Activated naive CD8-positive, alpha-beta T cell treated with anti-CD3 and anti-CD28 coated beads, Interleukin-2, amount 50 U/mL, for 24 hours (primary cell): ENCODE results near the gene ZNF33B.

Source experiments
- ATAC-seq: fragments of 150-1000 bp; cut with Tn5 transposase; one replicate; pipeline ENCODE4 v1.10.0; 2021
- DNase-seq: peaks from one replicate; pipeline ENCODE4 v3.0.0; 2021
- H3K27ac Mint-ChIP-seq: one replicate; pipeline ENCODE4 v1.8.0; 2021; ENCODE audit warnings: mild to moderate bottlenecking, mixed read lengths
- H3K27me3 Mint-ChIP-seq: one replicate; pipeline ENCODE4 v1.8.0; 2021; ENCODE audit warnings: mixed read lengths
- H3K36me3 Mint-ChIP-seq: one replicate; pipeline ENCODE4 v1.8.0; 2021; ENCODE audit warnings: low read depth, mixed read lengths
- H3K4me1 Mint-ChIP-seq: one replicate; pipeline ENCODE4 v1.8.0; 2021; ENCODE audit warnings: mixed read lengths
- H3K4me3 Mint-ChIP-seq: one replicate; pipeline ENCODE4 v1.8.0; 2021; ENCODE audit warnings: mild to moderate bottlenecking, moderate library complexity, mixed read lengths
- H3K9me3 Mint-ChIP-seq: one replicate; pipeline ENCODE4 v1.8.0; 2021; ENCODE audit warnings: mixed read lengths

Gene ZNF33B

GRCh38 chr10:42637648-42638054, 719 bp downstream of the ZNF33B start:
- ATAC-seq: no peak

DNA sequence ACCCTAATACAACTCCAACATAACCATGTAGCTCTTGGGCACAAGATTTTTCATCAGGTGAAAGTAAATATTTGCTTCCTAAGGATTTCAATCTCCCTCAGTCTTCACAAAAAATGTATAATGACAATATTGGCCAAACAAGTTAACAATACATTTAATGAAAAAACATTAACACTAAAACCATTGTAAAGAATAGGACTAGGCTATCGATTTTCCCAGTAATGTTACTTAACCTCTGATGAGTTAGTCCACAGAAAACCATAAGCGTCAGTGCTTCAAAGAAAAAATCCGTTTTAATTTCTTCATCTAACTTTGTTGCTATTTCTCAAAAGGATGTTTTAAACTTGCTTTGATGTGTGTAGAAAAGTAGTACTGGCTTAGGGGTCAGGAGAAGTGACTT, 1.2 kb downstream of the ZNF33B start:
- Mint-ChIP-seq H3K4me1 (peaks cover 33% of the 10 kb centered on the region), H3K27me3 (no peaks in the 10 kb centered on the region), H3K27ac (peak overlapping the region; percentile 93), H3K36me3 (peaks cover 20% of the 10 kb centered on the region), H3K4me3 (peak overlapping the region; percentile 96), H3K9me3 (no peaks in the 10 kb centered on the region)
- DNase-seq (no peak), ATAC-seq (no peak)

More at GRCh38 chr10:42637648-42638054, 719 bp downstream of the ZNF33B start:
- H3K4me3 Mint-ChIP-seq: peak overlapping the region; percentile 96
- no peak for DNase-seq
- peak overlapping the region; percentile 93 for H3K27ac Mint-ChIP-seq
- no peaks in the 10 kb centered on the region for H3K9me3 Mint-ChIP-seq
- H3K27me3 Mint-ChIP-seq: no peaks in the 10 kb centered on the region
- peaks cover 17% of the 10 kb centered on the region for H3K36me3 Mint-ChIP-seq
- peaks cover 31% of the 10 kb centered on the region for H3K4me1 Mint-ChIP-seq

DNA sequence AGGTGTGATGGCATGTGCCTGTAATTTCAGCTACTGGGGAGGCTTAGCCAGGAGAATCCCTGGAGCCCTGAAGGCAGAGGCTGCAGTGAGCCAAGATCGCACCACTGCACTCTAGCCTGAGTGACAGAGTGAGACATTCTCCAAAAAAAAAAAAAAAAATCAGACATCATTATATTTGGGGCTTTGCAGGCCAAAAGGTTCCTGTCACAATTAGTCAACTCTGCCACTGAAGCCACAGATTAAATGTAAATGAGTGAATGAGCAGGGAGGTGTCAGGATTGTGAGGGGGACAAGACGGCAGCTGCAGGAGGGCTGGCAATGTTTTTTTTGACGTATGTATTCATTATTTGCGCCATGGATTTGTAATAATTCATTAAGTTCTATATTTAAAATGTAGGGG, 3.3 kb downstream of the ZNF33B start:
- Mint-ChIP-seq H3K36me3 (peaks cover 37% of the 10 kb centered on the region), H3K4me3 (no peak overlapping the region), H3K27ac (peak overlapping the region; percentile 3), H3K27me3 (no peaks in the 10 kb centered on the region), H3K4me1 (peaks cover 41% of the 10 kb centered on the region), H3K9me3 (no peaks in the 10 kb centered on the region)
- DNase-seq (no peak), ATAC-seq (no peak)

DNA sequence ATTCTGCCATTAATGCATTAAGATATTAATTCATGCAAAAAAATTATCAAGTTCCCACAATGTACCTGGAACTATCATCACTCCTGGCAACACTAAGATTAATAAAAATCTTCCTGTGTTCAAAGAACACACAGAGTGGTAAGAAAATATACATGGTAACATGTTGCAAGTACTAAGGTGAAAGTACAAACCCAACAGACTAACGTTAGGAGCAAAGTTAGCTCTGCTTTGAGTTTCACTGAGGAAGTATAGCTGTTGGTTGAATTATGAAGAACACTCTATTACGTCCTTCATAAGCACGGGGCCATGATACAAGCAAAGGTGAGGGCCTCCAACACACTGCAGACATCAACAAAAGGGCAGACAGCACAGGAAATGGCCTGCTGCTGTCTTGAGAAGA, 5.8 kb downstream of the ZNF33B start:
- peaks cover 38% of the 10 kb centered on the region for H3K4me1 Mint-ChIP-seq
- H3K9me3 Mint-ChIP-seq: no peaks in the 10 kb centered on the region
- ATAC-seq: no peak
- H3K4me3 Mint-ChIP-seq: no peak overlapping the region
- DNase-seq: no peak
- H3K36me3 Mint-ChIP-seq: peaks cover 58% of the 10 kb centered on the region
- H3K27me3 Mint-ChIP-seq: no peaks in the 10 kb centered on the region
- no peak overlapping the region for H3K27ac Mint-ChIP-seq

DNA sequence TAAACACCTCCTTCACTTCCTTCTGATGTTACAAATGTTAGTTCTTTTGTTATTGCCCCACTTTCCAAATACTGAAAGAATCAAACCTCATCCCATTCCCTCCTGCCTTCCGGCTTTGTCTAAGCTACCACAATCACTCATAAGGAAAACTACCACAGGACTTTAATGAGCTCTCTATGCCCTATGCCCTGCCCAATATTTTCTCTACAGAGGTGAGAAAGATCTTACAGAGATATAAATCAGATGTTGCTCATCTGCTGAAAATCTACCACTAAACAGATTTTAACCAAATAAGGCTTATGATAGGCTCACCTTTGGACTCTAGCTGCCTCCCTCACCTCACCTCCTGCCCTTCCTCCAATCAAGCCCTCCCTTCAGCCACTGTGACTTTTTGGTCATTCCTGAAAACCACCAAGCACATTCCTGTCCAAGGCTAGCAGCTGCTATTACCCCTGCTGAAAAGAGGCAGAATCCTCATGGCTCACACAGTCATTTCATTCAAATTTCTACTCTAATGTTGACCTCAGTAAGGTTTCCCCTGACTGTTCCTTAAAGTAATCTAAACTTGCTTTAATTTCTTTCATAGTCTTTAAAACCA, 7.7 kb downstream of the ZNF33B start:
- ATAC-seq: no peak
- H3K4me3 Mint-ChIP-seq: no peak overlapping the region
- H3K9me3 Mint-ChIP-seq: no peaks in the 10 kb centered on the region
- no peaks in the 10 kb centered on the region for H3K27me3 Mint-ChIP-seq
- no peak for DNase-seq
- H3K4me1 Mint-ChIP-seq: peaks cover 23% of the 10 kb centered on the region
- peak overlapping the region; percentile 13 for H3K27ac Mint-ChIP-seq
- peaks cover 64% of the 10 kb centered on the region for H3K36me3 Mint-ChIP-seq

DNA sequence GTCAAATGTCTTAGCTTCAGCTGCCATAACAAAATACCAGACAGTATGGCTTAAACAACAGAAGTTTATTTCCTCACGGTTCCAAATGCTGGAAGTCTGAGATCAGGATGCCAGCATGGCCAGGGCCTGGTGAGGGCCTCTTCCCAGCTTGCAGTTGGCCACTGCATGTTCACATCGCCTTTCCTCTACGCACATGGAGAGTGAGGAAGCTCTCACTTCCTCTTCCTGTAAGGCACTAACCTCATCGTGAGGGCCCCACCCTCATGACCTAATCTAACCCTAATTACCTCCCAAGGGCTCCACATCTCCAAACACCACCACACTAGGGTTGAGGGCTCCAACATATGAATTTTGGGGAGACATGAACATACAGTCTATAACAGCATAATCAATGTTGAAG, 14.4 kb downstream of the ZNF33B start:
- H3K27me3 Mint-ChIP-seq: no peaks in the 10 kb centered on the region
- no peak overlapping the region for H3K4me3 Mint-ChIP-seq
- DNase-seq (no peak), ATAC-seq (no peak)
- peaks cover 66% of the 10 kb centered on the region for H3K36me3 Mint-ChIP-seq
- peaks cover 3% of the 10 kb centered on the region for H3K4me1 Mint-ChIP-seq
- peaks cover 8% of the 10 kb centered on the region for H3K9me3 Mint-ChIP-seq
- no peak overlapping the region for H3K27ac Mint-ChIP-seq

GRCh38 chr10:42618424-42618823, 19.9 kb downstream of the ZNF33B start:
- H3K9me3 Mint-ChIP-seq: peaks cover 4% of the 10 kb centered on the region
- peaks cover 3% of the 10 kb centered on the region for H3K4me1 Mint-ChIP-seq
- no peak overlapping the region for H3K4me3 Mint-ChIP-seq
- no peak overlapping the region for H3K27ac Mint-ChIP-seq
- DNase-seq (no peak), ATAC-seq (no peak)
- peaks cover 57% of the 10 kb centered on the region for H3K36me3 Mint-ChIP-seq
- no peaks in the 10 kb centered on the region for H3K27me3 Mint-ChIP-seq

GRCh38 chr10:42615419-42615818, 23.0 kb downstream of the ZNF33B start:
- Mint-ChIP-seq H3K27ac (no peak overlapping the region), H3K36me3 (peaks cover 60% of the 10 kb centered on the region), H3K4me1 (peaks cover 3% of the 10 kb centered on the region), H3K27me3 (no peaks in the 10 kb centered on the region), H3K4me3 (no peak overlapping the region), H3K9me3 (peaks cover 7% of the 10 kb centered on the region)
- DNase-seq: no peak
- ATAC-seq: no peak

DNA sequence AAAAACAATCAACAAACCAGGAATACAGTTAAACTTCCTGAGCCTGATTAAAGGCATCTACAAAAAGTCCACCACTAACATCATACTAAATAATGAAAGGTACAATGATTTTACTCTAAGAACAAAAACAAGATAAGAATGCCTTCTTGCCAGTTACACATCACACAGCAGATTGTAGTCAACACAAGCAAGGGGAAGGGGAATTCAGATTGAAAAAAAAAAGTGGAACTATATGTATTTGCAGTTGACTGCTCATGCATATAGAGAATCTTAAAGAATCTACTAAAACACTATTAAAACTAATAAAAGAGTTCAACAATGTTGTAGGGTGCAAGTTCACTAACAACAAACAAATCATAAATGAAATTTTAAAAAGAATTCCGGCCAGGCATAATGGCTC, 28.5 kb downstream of the ZNF33B start:
- H3K27me3 Mint-ChIP-seq: no peaks in the 10 kb centered on the region
- ATAC-seq (no peak), DNase-seq (no peak)
- no peak overlapping the region for H3K27ac Mint-ChIP-seq
- H3K4me1 Mint-ChIP-seq: peaks cover 9% of the 10 kb centered on the region
- peaks cover 72% of the 10 kb centered on the region for H3K36me3 Mint-ChIP-seq
- peaks cover 33% of the 10 kb centered on the region for H3K9me3 Mint-ChIP-seq
- no peak overlapping the region for H3K4me3 Mint-ChIP-seq

DNA sequence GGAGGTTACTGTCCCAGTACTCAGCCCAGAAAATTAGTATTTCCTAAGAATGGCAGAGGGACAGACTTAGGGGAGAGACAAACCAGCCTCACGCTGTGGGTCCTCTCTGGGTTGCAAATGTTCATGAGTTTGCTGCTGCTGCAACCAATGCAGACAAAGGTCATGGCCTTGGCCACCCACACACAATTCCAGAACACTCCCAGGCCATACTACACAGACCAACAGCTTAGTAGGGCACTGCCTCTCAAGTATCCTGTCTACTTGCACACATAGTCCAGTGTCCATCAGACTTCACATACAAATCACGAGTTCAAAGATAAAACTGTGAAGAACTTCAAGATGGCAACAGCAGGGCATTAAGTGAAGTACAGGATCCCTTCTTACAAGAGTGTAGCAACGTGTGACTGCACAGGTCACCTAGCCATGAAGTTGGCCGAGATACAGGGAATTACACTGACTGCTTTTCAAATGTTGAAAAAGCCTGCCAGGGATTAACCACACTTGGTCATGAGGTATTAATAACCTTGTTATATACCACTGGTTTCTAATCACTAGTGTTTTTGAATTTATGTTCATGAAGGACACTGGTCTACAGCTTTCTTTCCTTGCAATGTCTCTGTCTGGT, 40.0 kb downstream of the ZNF33B start:
- Mint-ChIP-seq H3K36me3 (peaks cover 76% of the 10 kb centered on the region), H3K27me3 (no peaks in the 10 kb centered on the region), H3K27ac (no peak overlapping the region), H3K9me3 (peaks cover 59% of the 10 kb centered on the region), H3K4me1 (no peaks in the 10 kb centered on the region), H3K4me3 (no peak overlapping the region)
- no peak for DNase-seq
- ATAC-seq: no peak

- H3K27me3 Mint-ChIP-seq: no peaks in the 10 kb centered on the region
- H3K4me3 Mint-ChIP-seq: no peak overlapping the region
- DNase-seq (no peak), ATAC-seq (no peak)
- H3K9me3 Mint-ChIP-seq: peaks cover 76% of the 10 kb centered on the region
- H3K27ac Mint-ChIP-seq: no peak overlapping the region
- H3K4me1 Mint-ChIP-seq: no peaks in the 10 kb centered on the region
- H3K36me3 Mint-ChIP-seq: peaks cover 83% of the 10 kb centered on the region
Observed at GRCh38 chr10:42596196-42596595, 42.2 kb downstream of the ZNF33B start.

DNA sequence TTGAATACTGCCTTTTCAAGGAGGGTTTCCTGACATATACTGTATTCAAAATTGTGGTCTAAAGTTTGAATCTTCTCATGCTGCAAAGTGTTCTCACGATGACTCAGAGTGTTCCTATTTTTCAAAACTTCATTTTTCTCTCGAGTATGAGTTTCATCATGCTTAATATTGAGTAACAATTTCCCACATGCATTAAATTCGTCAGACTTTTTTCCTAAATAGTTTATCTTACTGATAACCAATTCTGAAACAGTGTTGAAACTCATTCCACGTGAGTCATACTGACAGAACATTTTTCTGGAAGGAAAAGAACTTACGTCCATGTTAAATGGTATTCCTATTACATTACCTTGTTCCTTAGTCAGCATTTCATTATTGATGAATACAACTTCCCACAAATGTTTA, 44.1 kb downstream of the ZNF33B start:
- DNase-seq: no peak
- no peaks in the 10 kb centered on the region for H3K4me1 Mint-ChIP-seq
- H3K36me3 Mint-ChIP-seq: peaks cover 90% of the 10 kb centered on the region
- no peak overlapping the region for H3K27ac Mint-ChIP-seq
- H3K9me3 Mint-ChIP-seq: peaks cover 80% of the 10 kb centered on the region
- no peak overlapping the region for H3K4me3 Mint-ChIP-seq
- no peaks in the 10 kb centered on the region for H3K27me3 Mint-ChIP-seq
- no peak for ATAC-seq

GRCh38 chr10:42593284-42593683, 45.1 kb downstream of the ZNF33B start:
- peaks cover 89% of the 10 kb centered on the region for H3K36me3 Mint-ChIP-seq
- H3K4me3 Mint-ChIP-seq: no peak overlapping the region
- no peaks in the 10 kb centered on the region for H3K27me3 Mint-ChIP-seq
- H3K9me3 Mint-ChIP-seq: peaks cover 78% of the 10 kb centered on the region
- no peaks in the 10 kb centered on the region for H3K4me1 Mint-ChIP-seq
- H3K27ac Mint-ChIP-seq: no peak overlapping the region
- ATAC-seq (no peak), DNase-seq (no peak)

- DNase-seq: no peak
- no peak overlapping the region for H3K27ac Mint-ChIP-seq
- no peak for ATAC-seq
- H3K27me3 Mint-ChIP-seq: no peaks in the 10 kb centered on the region
- no peaks in the 10 kb centered on the region for H3K4me1 Mint-ChIP-seq
- H3K36me3 Mint-ChIP-seq: peaks cover 53% of the 10 kb centered on the region
- H3K4me3 Mint-ChIP-seq: no peak overlapping the region
- peaks cover 59% of the 10 kb centered on the region for H3K9me3 Mint-ChIP-seq
Observed at GRCh38 chr10:42583828-42584227, 54.5 kb downstream of the ZNF33B start.

DNA sequence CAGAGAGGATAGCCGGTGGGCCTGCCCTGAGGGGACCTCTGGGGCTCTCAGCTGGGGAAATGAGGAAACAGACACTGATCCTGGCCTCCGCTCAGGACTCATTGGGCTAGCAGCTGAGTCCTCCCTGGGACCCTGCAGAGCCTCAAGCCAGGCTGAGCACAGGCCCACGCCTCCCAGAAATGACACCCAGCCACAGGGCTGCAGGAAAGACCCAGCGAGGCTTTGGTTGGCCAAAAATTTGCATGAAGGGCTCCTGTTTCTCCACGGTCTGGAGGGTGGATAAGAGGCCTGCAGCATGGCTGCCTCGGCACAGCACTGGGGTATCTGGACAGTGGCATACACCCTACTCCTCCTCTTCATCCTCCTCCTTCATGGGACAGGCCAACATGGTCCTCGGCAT, 60.4 kb downstream of the ZNF33B start:
- Mint-ChIP-seq H3K36me3 (peaks cover 11% of the 10 kb centered on the region), H3K27ac (no peak overlapping the region), H3K27me3 (peaks cover 2% of the 10 kb centered on the region), H3K4me1 (no peaks in the 10 kb centered on the region), H3K9me3 (peaks cover 23% of the 10 kb centered on the region), H3K4me3 (no peak overlapping the region)
- no peak for ATAC-seq
- no peak for DNase-seq
